ENCODE data around the gene OR52N2.

DNA sequence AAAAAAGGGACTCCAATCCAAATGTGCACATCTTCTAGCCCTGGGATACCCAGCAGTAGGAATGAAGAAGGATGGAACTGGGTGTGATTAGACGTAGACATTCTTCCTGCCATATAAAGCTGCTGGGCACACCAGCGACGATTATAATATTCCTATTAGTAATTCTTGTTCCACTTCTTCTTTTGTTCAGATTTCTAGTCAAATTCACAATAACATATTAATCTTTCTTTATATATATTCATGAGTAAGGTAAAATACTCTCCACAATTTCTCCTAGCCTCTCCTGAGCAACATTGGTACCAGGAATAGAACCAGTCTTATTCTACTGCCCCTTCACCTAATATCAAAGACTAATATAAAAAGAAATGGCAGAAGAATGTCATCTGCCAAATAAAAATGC, 48.9 kb downstream of the OR52N2 start, which contains the start of gene OR52E8:
- no peak for TF ChIP-seq ZFP3 (CRISPR knock-in tag; IDR thresholded peaks at IDR 0.05)
- no peak for TF ChIP-seq BACH2 (CRISPR knock-in tag; IDR thresholded peaks at IDR 0.05; ENCODE audit: borderline replicate concordance)
- no peak for TF ChIP-seq ZNF70 (CRISPR knock-in tag; IDR thresholded peaks at IDR 0.05)
- TF ChIP-seq RARB (CRISPR knock-in tag; IDR thresholded peaks at IDR 0.05) = no peak
- TF ChIP-seq SNAI2 (CRISPR knock-in tag; IDR thresholded peaks at IDR 0.05) = no peak
- TF ChIP-seq TCF4 (CRISPR knock-in tag; IDR thresholded peaks at IDR 0.05; ENCODE audit: borderline replicate concordance) = no peak
- TF ChIP-seq ARNTL (CRISPR knock-in tag; IDR thresholded peaks at IDR 0.05; ENCODE audit: borderline replicate concordance, low read depth) = no peak
- TF ChIP-seq OSR1 (CRISPR knock-in tag; IDR thresholded peaks at IDR 0.05) = no peak
- no peak for TF ChIP-seq TOX (CRISPR knock-in tag; IDR thresholded peaks at IDR 0.05; ENCODE audit: borderline replicate concordance)
- TF ChIP-seq ZC3H10 (CRISPR knock-in tag; IDR thresholded peaks at IDR 0.05) = no peak
- TF ChIP-seq, protein P1, sequence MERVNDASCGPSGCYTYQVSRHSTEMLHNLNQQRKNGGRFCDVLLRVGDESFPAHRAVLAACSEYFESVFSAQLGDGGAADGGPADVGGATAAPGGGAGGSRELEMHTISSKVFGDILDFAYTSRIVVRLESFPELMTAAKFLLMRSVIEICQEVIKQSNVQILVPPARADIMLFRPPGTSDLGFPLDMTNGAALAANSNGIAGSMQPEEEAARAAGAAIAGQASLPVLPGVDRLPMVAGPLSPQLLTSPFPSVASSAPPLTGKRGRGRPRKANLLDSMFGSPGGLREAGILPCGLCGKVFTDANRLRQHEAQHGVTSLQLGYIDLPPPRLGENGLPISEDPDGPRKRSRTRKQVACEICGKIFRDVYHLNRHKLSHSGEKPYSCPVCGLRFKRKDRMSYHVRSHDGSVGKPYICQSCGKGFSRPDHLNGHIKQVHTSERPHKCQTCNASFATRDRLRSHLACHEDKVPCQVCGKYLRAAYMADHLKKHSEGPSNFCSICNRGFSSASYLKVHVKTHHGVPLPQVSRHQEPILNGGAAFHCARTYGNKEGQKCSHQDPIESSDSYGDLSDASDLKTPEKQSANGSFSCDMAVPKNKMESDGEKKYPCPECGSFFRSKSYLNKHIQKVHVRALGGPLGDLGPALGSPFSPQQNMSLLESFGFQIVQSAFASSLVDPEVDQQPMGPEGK (CRISPR knock-in tag; IDR thresholded peaks at IDR 0.05; ENCODE audit: borderline replicate concordance) = no peak
- no peak for TF ChIP-seq CSDC2 (CRISPR knock-in tag; IDR thresholded peaks at IDR 0.05)
- TF ChIP-seq ZNF565 (CRISPR knock-in tag; conservative IDR thresholded peaks at IDR 0.05; ENCODE audit: low read depth) = no peak

Data from SK-N-SH treated with all-trans-retinoic acid at 6 μM for 48 hours (cell line).